ENCODE results near the gene TACC2.

TACC2 gene

GRCh38 chr10:122279725-122280141 lies 290.8 kb downstream of the TACC2 start:
- Mint-ChIP-seq H3K9me3 (no peaks in the 10 kb centered on the region), H3K27me3 (ENCODE audit: low read depth, poor library complexity) (peaks cover 21% of the 10 kb centered on the region), H3K4me1 (peaks cover 5% of the 10 kb centered on the region), H3K27ac (no peak overlapping the region), H3K4me3 (no peak overlapping the region), H3K36me3 (ENCODE audit: low read depth) (no peaks in the 10 kb centered on the region)
- DNase-seq = peak; percentile 71
- TF ChIP-seq CTCF (IDR thresholded peaks at IDR 0.05) = peak; percentile 75

- no peak for TF ChIP-seq CTCF (IDR thresholded peaks at IDR 0.05)
Observed at GRCh38 chr10:122280156-122280555, 291.2 kb downstream of the TACC2 start.

GRCh38 chr10:122281018-122281626 lies 292.2 kb downstream of the TACC2 start:
- DNase-seq = no peak
- Mint-ChIP-seq H3K27me3 (ENCODE audit: low read depth, poor library complexity) (peaks cover 19% of the 10 kb centered on the region), H3K27ac (no peak overlapping the region), H3K4me3 (no peak overlapping the region), H3K9me3 (no peaks in the 10 kb centered on the region), H3K36me3 (ENCODE audit: low read depth) (no peaks in the 10 kb centered on the region), H3K4me1 (peaks cover 5% of the 10 kb centered on the region)
- no peak for TF ChIP-seq CTCF (IDR thresholded peaks at IDR 0.05)

More at GRCh38 chr10:122280156-122280555, 291.2 kb downstream of the TACC2 start:
- Mint-ChIP-seq H3K4me1 (peaks cover 5% of the 10 kb centered on the region), H3K9me3 (no peaks in the 10 kb centered on the region), H3K4me3 (no peak overlapping the region), H3K27ac (no peak overlapping the region), H3K36me3 (ENCODE audit: low read depth) (no peaks in the 10 kb centered on the region), H3K27me3 (ENCODE audit: low read depth, poor library complexity) (peaks cover 21% of the 10 kb centered on the region)
- no peak for DNase-seq

GRCh38 chr10:122281751-122282150 lies 292.8 kb downstream of the TACC2 start:
- H3K4me1 Mint-ChIP-seq = peaks cover 7% of the 10 kb centered on the region
- peaks cover 16% of the 10 kb centered on the region for H3K27me3 Mint-ChIP-seq (ENCODE audit: low read depth, poor library complexity)
- no peak for DNase-seq
- no peaks in the 10 kb centered on the region for H3K36me3 Mint-ChIP-seq (ENCODE audit: low read depth)
- no peak overlapping the region for H3K27ac Mint-ChIP-seq
- H3K4me3 Mint-ChIP-seq = no peak overlapping the region
- TF ChIP-seq CTCF (IDR thresholded peaks at IDR 0.05) = no peak
- H3K9me3 Mint-ChIP-seq = no peaks in the 10 kb centered on the region

- Mint-ChIP-seq H3K36me3 (ENCODE audit: low read depth) (no peaks in the 10 kb centered on the region), H3K4me1 (peaks cover 12% of the 10 kb centered on the region), H3K9me3 (no peaks in the 10 kb centered on the region), H3K27ac (no peak overlapping the region), H3K27me3 (ENCODE audit: low read depth, poor library complexity) (peaks cover 15% of the 10 kb centered on the region), H3K4me3 (no peak overlapping the region)
- no peak for TF ChIP-seq CTCF (IDR thresholded peaks at IDR 0.05)
- DNase-seq = no peak
Observed at GRCh38 chr10:122282253-122282671, 293.3 kb downstream of the TACC2 start.

- Mint-ChIP-seq H3K4me3 (no peak overlapping the region), H3K9me3 (no peaks in the 10 kb centered on the region), H3K4me1 (peaks cover 18% of the 10 kb centered on the region), H3K27ac (peak overlapping the region; percentile 9), H3K27me3 (ENCODE audit: low read depth, poor library complexity) (peaks cover 9% of the 10 kb centered on the region), H3K36me3 (ENCODE audit: low read depth) (no peaks in the 10 kb centered on the region)
- no peak for TF ChIP-seq CTCF (IDR thresholded peaks at IDR 0.05)
- no peak for DNase-seq
Observed at GRCh38 chr10:122282909-122283308, 293.9 kb downstream of the TACC2 start.

Measured in nephron progenitor cell (in vitro differentiated cells).